ENCODE results near the gene HNRNPUL1. TPM values are rescaled to one million over a fixed set of nuclear protein-coding genes. Genes with fewer than 3 reads are reported as not detected.

The HNRNPUL1 gene
- total and polyA plus RNA-seq, 2 of the 8 experiments (the other 6 are each of a cell fraction or from before 2014, with no cell fraction given) = 99.5 to 264 TPM

GRCh38 chr19:41239363-41239762 is 24.8 kb upstream of the HNRNPUL1 start:
- Histone ChIP-seq H3K4me3 (ENCODE audit: extremely low read depth in 1 of 4, insufficient read depth in 2 of 4, low read depth in 3 of 4, low read length in 4 of 4) (no peak overlapping the region), H3K27ac (ENCODE audit: low read depth, low read length) (no peak overlapping the region), H3K79me2 (ENCODE audit: control insufficient read depth in 1 of 2, insufficient read depth in 2 of 2, low read length in 2 of 2) (no peaks in the 10 kb centered on the region), H2AFZ (ENCODE audit: low read length) (no peak overlapping the region), H4K8ac (ENCODE audit: extremely low read depth, insufficient read depth, low read length) (no peak overlapping the region), H3K27me3 (replicated peaks in 1 of 4; ENCODE audit: control insufficient read depth in 3 of 4, extremely low read depth in 1 of 4, insufficient read depth in 3 of 4, low read length in 3 of 4) (no peaks in the 10 kb centered on the region), H2BK12ac (ENCODE audit: low read depth, low read length) (no peak overlapping the region), H2BK20ac (ENCODE audit: low read length) (no peak overlapping the region), H2BK15ac (ENCODE audit: low read length) (no peak overlapping the region), H3K23ac (ENCODE audit: insufficient read length) (no peak overlapping the region), H2BK120ac (replicated peaks; ENCODE audit: low read depth, low read length) (no peak overlapping the region), H4K5ac (ENCODE audit: insufficient read length, low read depth, low read length) (no peak overlapping the region), H3K4me2 (ENCODE audit: insufficient read depth in 1 of 2, low read depth in 2 of 2, low read length in 2 of 2) (no peak overlapping the region), H3K9ac (replicated peaks in 1 of 4; ENCODE audit: extremely low read depth in 1 of 4, low read depth in 3 of 4, low read length in 3 of 4) (no peak overlapping the region), H3K4me1 (replicated peaks in 1 of 4; ENCODE audit: control insufficient read depth in 3 of 4, insufficient read depth in 4 of 4, low read length in 3 of 4) (no peaks in the 10 kb centered on the region), H3K9me3 (ENCODE audit: insufficient read depth in 2 of 2, low read depth in 1 of 2, low read length in 1 of 2) (no peaks in the 10 kb centered on the region; a peak in 1 of 4 replicates), H3K79me1 (ENCODE audit: low read depth, low read length) (no peaks in the 10 kb centered on the region; the same call in 1 of the 2 replicates), H3K36me3 (ENCODE audit: control insufficient read depth in 2 of 4, insufficient read depth in 4 of 4, low read length in 3 of 4) (peaks cover 8 to 51% (median 13%) of the 10 kb centered on the region in 4 experiments; a peak in 6 of 8 replicates), H3K56ac (replicated peaks; ENCODE audit: insufficient read length, low read depth, low read length) (no peak overlapping the region), H4K20me1 (replicated peaks in 1 of 2; ENCODE audit: control insufficient read depth in 1 of 2, insufficient read depth in 2 of 2, low read length in 2 of 2) (peaks cover 0 to 5% of the 10 kb centered on the region in 2 experiments), H2BK5ac (ENCODE audit: low read depth, low read length) (no peak overlapping the region), H3K18ac (ENCODE audit: extremely low read depth, low read length) (no peak overlapping the region), H3K4ac (replicated peaks; ENCODE audit: insufficient read length, low read depth, low read length) (no peak overlapping the region), H3K23me2 (ENCODE audit: low read depth, low read length) (peaks cover 12% of the 10 kb centered on the region; the same call in 1 of the 2 replicates), H3K14ac (ENCODE audit: insufficient read length) (no peak overlapping the region), H4K91ac (replicated peaks; ENCODE audit: insufficient read length, low read length) (no peak overlapping the region), H2AK5ac (ENCODE audit: low read depth, low read length) (no peak overlapping the region)
- POLR2A ChIA-PET (ENCODE audit: partially characterized antibody) = interaction anchor here (1.1 to 7.5 kb wide), 3 partner anchors 10 to 14 kb away, joined by 6 to 49 read pairs (median 6); no protein-coding TSS in a partner anchor
- CTCF ChIA-PET (ENCODE audit: partially characterized antibody) = interaction anchor here (0.9 kb wide), 1 partner anchor 11 kb away, joined by 3 read pairs; no protein-coding TSS in a partner anchor
- no peak for TF ChIP-seq JUND (IDR thresholded peaks at IDR 0.05; ENCODE audit: low read length)
- TF ChIP-seq SIN3A (conservative IDR thresholded peaks at IDR 0.05 in 1 of 2, IDR thresholded peaks at IDR 0.05 in 1 of 2; ENCODE audit: low read depth in 1 of 2, low read length in 2 of 2) = no peak
- no peak for TF ChIP-seq CEBPB (IDR thresholded peaks at IDR 0.05; ENCODE audit: low read depth, low read length)
- no peak for TF ChIP-seq FOSL1 (IDR thresholded peaks at IDR 0.05; ENCODE audit: insufficient read depth, low read depth, low read length)
- no peak for TF ChIP-seq RFX5 (IDR thresholded peaks at IDR 0.05; ENCODE audit: borderline replicate concordance, low read depth, low read length)
- TF ChIP-seq EP300 (IDR thresholded peaks at IDR 0.05; ENCODE audit: borderline replicate concordance in 1 of 2, low read depth in 2 of 2, low read length in 2 of 2) = no peak
- no peak for TF ChIP-seq CHD2 (IDR thresholded peaks at IDR 0.05; ENCODE audit: low read length)
- TF ChIP-seq CBX8 (IDR thresholded peaks at IDR 0.05; ENCODE audit: borderline replicate concordance, low read depth, low read length) = no peak
- 83% methylated on average over 9 of the region's 9 CpGs; no CpG with 5 or more reads in 1 of the 2 experiments for WGBS, 2 experiments (ENCODE audit: extremely low coverage in 1 of 2, insufficient coverage in 1 of 2, insufficient read length in 1 of 2, insufficient replicate concordance in 2 of 2, low coverage in 1 of 2, low lambda C conversion rate in 2 of 2, missing lambda C conversion rate in 1 of 2)
- DNase-seq (ENCODE audit: low read depth in 1 of 2, low spot score in 2 of 2) (no peak), FAIRE-seq (no peak)
